Dedifferentiated amniotic fluid mesenchymal stem cell (primary cell): ENCODE measurements around the gene SI.
"Not testable (repeated sequence)": the region's sequence is repeated elsewhere in the genome, so short reads cannot be mapped to it uniquely, and the experiment has no call there.

Source experiments
- DNase-seq: peaks from one replicate; pipeline ENCODE4 v3.0.0-alpha.2; 2016; ENCODE audit errors: extremely low spot score

The SI gene

DNA sequence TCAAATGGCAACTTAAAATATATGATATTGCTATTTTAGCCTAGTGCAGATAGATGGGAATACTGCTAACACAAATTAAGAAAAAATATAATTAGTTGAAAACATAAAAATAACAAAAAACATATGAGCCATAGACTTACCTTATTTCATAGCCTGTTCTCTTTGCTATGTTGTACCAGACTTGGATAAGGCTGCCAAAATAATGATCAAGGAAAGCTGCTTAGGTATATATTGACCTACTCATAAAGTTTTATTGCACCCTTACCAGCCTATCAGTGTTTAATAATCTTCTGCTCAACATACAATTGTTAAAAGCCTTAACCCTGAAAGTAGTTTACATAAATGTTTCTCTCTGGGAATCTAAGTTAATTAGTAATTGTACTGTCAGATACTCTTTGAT is at the start of gene SI:
TSS of gene SI (minus strand) at position 204 of the 400 bp plus-strand sequence. CDS start 2,484 bp downstream, outside the sequence.
- no peak for DNase-seq

DNA sequence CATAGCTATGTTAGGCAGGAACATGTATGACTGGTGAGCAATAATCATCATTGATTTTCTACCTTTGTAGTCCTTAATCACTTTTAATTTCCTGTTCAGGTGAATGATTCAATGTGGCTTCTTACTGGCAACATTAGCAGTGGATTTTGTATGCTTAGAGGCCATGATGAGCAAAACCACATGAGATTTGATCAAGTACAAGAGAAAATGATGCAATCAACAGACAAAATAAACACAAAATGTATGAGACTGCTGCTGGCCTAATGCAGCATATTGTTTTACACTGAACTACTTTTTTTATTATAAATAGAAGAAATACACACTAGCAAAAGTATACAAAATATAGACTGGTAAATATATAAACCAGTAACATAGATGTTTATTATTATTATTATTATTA is 47.5 kb upstream of the SI start:
- no peak for DNase-seq

DNA sequence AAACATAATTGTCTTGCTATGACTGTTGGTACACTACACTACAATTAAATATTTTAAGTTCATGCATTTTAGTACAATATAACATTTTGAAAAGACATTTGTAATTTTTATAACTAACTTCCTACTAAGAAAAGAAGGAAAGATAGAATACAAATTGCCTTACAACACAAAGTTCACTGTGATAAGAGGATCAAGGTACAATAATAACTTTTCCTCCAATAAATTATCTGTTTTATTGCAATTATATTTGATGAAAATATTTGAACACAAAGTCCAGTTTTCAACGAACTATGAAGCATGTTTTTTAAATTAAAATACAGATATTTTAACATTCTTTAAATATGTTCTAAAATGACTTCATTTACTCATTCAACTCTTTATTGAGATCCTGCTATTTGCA is 33.1 kb upstream of the SI start:
- no peak for DNase-seq

DNA sequence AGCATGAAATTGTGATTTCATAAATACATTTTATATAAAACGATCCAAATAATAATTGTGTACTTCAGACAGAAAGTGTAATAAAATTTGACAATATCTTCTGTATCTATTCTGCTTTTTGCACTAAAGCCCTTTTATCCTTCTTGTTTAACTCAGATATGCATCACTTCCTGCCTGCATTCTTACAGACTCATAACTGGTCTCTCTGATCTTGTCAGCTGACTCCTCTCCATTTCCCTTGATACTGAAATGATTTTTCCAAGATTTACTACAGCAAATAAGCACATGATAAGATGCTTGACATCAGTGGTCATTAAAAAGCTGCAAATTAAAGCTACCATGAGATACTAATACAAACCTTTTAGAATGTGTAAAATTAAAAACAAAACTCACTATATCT is 25.3 kb upstream of the SI start:
- DNase-seq = no peak

DNA sequence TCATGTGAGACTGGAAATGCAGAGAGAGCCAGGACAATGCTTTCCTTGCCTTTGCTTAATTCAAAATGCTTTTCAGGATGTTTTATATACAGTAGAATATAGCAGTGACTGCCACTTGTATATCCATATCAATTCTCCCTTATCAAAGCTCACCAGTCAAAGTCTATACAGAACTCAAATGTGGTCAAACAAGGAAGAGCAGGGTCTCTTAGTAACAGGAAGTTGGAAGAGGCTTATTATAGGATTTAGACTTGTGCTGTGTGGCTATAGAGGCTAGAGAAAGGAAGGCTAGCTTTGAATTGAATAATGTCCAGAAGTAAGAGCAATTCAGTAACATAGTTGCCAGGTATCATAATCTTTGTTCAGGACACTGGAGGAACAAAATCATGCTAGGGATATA is 4.4 kb upstream of the SI start:
- no peak for DNase-seq

DNA sequence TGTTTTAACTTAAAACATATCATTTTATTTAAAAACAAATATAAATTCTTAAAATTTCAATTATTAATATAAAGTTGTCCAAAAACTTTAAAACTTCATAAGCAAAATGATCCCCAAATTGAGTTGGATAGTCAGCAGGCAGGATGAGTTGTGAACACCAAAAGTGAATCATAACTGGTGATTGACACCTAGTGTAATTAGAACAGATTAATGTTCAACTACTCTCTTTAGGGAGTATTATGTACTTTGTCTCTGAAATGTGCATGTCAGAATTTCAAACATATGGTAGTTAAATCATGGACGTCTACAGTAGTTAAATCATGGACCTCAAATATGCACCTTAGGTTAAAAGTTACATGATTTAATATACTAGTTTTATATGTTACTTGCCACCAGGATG is 2.9 kb upstream of the SI start:
- no peak for DNase-seq

DNA sequence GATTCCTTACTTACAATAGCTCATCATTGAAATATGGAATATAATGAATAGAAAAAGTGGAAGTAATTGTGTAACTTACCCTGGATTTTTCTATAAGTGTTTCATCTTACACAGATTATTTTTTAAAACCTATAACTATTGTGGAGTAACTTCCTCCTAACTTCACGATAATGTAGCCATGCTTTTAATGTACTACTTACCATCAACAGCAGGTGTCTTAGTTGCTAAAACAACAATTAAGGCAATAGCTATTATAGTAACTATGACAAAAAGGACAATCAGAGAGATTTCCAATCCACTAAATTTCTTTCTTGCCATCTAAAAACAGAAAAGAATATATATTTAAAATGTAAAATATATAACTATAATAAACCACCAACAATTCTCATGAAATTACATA is 2.6 kb downstream of the SI start:
- DNase-seq = no peak

DNA sequence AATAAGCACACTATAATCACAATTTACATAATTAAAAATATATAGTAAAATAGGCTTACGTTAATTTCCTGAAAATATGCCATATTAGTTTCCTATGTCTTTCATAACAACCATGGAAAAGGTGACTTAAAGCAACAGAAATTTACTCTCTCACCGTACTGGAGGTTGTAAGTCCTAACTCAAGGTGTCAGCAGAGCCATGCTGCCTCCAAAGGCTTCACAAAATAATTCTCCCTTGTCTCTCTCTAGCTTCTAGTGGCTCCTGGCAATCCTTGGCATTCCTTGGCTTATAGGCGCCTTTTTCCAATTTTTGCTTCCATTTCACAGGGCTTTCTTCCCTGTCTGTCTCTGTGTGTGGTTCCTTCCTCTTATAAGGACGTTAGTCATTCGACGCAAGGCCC is 7.6 kb downstream of the SI start:
- no peak for DNase-seq

DNA sequence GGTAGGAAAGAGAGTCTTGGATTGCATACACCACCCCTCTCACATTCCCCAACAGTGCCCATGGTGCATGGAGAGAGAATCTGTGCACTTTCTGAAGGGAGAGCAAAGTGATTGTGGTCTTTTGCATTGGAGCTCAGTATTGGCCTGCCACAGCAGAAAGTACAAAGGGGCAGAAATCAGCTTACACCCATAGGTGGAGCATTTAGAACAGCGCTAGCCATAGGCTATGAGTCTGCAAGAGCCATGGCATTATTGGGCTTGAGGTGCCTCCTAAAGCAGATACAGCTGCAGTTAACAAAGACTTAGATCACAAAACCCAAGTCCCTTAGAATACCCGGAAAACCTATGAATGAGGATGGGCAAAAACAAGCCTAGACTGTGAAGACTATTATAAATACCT is 21.8 kb downstream of the SI start:
- no peak for DNase-seq

DNA sequence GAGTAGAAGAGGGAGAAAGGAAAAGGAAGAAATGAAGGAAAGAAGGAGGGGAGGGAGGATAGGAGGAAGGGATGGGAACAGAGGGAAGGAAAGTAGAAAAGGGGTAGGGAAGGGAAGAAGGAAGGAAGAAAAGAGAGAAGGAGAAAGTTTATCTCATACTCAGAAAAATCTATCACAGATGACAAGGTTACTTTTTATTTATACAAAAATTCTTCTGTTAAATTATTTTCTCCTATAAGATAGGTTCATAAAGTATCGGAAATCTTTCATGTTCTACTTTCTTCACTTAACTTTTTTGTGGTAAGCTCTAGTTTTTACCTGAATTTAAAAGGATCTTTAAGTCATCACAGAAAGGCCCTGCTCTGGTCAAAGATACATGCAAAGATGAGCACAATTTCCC is 38.1 kb downstream of the SI start:
- DNase-seq = no peak

DNA sequence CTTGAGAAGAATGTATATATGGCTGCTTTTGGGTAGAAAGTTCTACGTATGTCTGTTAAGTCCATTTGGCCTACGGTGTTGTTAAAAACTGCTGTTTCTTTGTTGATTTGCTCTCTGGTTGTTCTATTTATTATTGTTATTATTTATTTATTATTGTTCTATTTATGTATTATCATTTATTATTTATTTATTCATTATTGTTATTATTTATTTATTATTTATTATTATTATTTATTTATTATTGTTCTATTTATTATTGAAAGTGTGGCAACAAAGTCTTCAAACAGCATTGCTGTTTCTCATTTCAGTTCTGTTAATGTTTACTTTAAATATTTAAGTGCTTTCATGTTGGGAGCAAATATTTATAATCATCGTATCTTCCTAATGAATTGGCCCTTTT is 66.7 kb downstream of the SI start:
- no peak for DNase-seq

DNA sequence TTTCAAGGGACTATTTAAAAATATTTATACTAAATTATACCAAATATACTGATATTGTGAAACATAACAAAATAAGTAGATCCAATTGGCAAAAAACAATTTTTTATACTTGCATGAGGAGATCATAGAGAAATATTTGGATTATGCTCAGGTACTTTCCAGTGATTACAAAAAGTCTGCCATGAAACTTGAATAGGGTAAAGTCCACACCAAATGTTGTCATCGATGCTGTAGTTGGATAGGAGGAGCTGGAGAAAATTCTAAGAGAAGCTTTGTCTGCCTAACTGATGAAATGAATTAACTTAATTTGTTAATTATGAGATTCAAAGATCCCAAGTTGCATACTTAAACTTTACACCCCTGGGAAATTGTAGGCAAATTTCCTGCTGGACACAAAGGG is 93.3 kb downstream of the SI start:
- no peak for DNase-seq

DNA sequence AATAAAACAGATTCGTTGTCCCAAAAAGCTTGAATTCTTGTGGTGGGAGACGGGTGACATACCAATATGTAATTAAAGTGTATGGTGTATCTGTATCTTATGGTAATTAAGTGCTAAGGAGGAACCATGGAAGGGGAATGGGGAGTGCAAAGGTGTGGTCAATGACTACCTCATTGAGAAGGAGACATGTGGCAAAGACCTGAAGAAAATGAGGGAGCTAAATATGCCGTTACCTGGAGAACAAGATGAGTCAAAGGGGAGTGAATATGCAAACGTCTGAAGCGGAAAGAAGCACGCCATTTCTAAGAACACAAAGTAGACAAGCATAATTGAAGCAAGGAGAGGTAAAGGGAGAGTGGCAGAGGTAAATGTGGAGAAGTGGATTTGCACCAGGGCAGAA is 115.7 kb downstream of the SI start:
- DNase-seq = no peak

DNA sequence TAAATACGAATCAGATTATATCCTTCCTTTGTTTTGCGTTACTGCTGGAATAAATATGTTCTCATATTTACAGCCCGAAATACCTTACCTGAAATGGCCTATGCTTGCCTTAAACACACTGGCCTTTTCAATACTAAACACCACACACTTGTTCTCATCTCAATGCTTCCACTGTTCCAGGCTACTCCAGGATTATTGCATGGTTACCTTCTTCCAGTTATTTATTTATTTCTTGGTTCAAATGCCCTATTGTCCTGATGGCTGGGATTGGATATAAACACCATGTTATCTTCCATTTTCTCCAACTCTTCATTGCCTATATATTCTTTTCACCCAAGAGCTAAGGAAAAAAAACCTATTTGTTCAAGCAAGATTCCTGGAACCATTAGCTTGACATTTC is 125.3 kb downstream of the SI start:
- DNase-seq = no peak

DNA sequence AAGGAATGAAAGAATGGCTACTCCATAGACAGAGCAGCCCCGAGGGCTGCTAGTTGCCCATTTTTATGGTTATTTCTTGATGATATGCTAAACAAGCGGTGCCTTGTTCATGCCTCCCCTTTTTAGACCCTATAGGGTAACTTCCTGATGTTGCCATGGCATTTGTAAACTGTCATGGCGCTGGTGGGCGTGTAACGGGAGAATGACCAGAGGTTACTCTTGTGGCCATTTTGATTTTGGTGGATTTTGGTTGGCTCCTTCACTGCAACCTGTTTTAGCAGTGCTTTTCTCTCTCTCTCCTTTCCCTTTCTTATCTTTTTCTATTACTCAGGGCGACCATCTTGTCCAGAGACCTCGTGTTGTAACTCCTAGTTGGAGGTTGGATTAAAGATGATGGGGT is 126.9 kb downstream of the SI start:
- DNase-seq = not testable (repeated sequence)

DNA sequence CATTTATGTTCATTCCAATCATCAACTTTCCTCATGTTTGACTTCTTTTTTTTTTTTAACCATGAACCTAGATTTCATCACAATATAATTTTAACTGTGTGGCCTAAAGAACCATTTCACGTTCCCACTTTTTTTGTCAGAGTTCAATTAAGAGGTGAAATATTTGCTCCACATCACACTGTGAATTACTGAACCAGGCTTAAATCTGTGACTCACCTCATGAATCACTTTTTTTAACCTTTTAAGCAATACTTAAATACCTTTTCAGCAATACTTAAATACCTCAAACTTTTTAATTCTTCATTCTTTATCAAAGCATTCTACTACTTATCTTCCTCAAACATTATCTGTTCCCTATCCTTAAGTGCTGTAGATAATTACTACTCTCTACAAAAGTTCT is 137.6 kb downstream of the SI start:
- DNase-seq = no peak

DNA sequence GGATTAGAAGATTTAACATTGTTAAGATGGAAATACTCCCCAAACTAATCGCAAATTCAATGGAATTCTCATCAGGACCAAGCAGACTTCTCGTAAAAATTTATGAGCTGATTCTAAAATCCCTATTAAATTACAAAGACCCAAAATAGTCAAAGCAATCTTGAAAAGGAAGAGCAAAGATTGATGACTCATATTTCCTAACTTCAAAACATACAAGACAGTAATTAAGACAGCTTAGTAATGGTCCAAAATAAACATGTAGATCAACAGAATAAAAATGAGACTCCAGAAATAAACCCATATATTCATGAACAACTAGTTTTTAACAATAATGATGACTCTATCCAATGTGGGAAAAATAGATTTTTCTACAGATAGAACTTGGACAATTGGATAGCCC is 148.7 kb downstream of the SI start:
- no peak for DNase-seq
